RWPE2 (cell line): ENCODE measurements around the gene POLR3G.

Experiments used
- ATAC-seq: fragments of 200-7000 bp; cut with Tn5 transposase; 3 replicates; pipeline ENCODE4 v1.9.1; 2021; ENCODE audit warnings: low read depth
- DNase-seq: peaks from one replicate; pipeline ENCODE4 v3.0.0-alpha.2; 2020; ENCODE audit warnings: low spot score
- H3K27ac ChIP-seq: fragments of 450-650 bp; 2 replicates; pipeline ENCODE4 v1.5.1; 2017; ENCODE audit warnings: mild to moderate bottlenecking; ENCODE audit not compliant: poor library complexity, severe bottlenecking
- H3K27me3 ChIP-seq: fragments of 250-450 bp; sonication (Bioruptor Pico); 2 replicates; pipeline ENCODE4 v1.5.1; 2021; ENCODE audit warnings: mild to moderate bottlenecking, moderate library complexity; ENCODE audit not compliant: insufficient read depth, poor library complexity, severe bottlenecking
- H3K36me3 ChIP-seq: fragments of 250-450 bp; sonication (Bioruptor Pico); 2 replicates; pipeline ENCODE4 v1.5.1; 2020; ENCODE audit warnings: low read depth, mild to moderate bottlenecking, moderate library complexity
- H3K4me1 ChIP-seq: fragments of 250-450 bp; sonication (Bioruptor Pico); 2 replicates; pipeline ENCODE4 v1.5.1; 2021; ENCODE audit warnings: mild to moderate bottlenecking, moderate library complexity; ENCODE audit not compliant: insufficient read depth, poor library complexity, severe bottlenecking
- H3K4me3 ChIP-seq: fragments of 250-450 bp; sonication (Bioruptor Pico); 2 replicates; pipeline ENCODE4 v1.5.1; 2021; ENCODE audit warnings: mild to moderate bottlenecking, moderate library complexity; ENCODE audit not compliant: severe bottlenecking
- H3K9me3 ChIP-seq: fragments of 250-450 bp; sonication (Bioruptor Pico); 2 replicates; pipeline ENCODE4 v1.5.1; 2021; ENCODE audit warnings: mild to moderate bottlenecking, moderate library complexity; ENCODE audit not compliant: severe bottlenecking
- TF ChIP-seq, protein P1 (sequence below): fragments of 450-650 bp; IDR thresholded peaks from one replicate; pipeline ENCODE4 v1.5.1; 2017; ENCODE audit warnings: mild to moderate bottlenecking, moderate library complexity; ENCODE audit not compliant: poor library complexity, severe bottlenecking

Gene POLR3G

DNA sequence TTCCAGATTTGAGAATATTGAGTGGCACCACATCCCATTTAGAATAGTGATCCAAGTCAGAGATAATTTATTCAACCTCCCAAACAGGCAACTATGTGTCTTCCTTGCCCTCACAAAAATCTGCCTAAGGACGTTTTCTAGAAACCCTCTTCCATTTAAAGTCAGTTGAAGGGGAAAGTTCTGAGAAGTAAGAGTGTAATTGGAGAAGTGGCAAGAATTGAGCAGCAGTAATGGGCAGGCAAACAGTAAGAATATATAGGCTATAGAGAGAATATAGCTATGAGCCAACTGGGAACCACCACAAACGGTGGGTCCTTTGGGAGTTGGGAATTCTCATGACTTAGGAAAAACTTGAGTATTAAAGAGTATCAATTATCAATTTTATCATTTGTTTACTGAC lies 34.0 kb upstream of the POLR3G start:
- Histone ChIP-seq H3K4me3 (no peak overlapping the region), H3K9me3 (no peaks in the 10 kb centered on the region), H3K4me1 (peaks cover 10% of the 10 kb centered on the region), H3K27me3 (no peaks in the 10 kb centered on the region), H3K27ac (no peak overlapping the region), H3K36me3 (no peaks in the 10 kb centered on the region)
- no peak for DNase-seq
- ATAC-seq: no peak
- TF ChIP-seq, protein P1, sequence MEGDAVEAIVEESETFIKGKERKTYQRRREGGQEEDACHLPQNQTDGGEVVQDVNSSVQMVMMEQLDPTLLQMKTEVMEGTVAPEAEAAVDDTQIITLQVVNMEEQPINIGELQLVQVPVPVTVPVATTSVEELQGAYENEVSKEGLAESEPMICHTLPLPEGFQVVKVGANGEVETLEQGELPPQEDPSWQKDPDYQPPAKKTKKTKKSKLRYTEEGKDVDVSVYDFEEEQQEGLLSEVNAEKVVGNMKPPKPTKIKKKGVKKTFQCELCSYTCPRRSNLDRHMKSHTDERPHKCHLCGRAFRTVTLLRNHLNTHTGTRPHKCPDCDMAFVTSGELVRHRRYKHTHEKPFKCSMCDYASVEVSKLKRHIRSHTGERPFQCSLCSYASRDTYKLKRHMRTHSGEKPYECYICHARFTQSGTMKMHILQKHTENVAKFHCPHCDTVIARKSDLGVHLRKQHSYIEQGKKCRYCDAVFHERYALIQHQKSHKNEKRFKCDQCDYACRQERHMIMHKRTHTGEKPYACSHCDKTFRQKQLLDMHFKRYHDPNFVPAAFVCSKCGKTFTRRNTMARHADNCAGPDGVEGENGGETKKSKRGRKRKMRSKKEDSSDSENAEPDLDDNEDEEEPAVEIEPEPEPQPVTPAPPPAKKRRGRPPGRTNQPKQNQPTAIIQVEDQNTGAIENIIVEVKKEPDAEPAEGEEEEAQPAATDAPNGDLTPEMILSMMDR: no peak

GRCh38 chr5:90446961-90447360 lies 27.7 kb upstream of the POLR3G start:
- 0 out of 3 replicates have a peak, but pooled peaks have one; percentile 14 for ATAC-seq
- no peak for DNase-seq
- TF ChIP-seq, protein P1: no peak
- H3K36me3 ChIP-seq: no peaks in the 10 kb centered on the region
- H3K4me1 ChIP-seq: no peaks in the 10 kb centered on the region
- H3K9me3 ChIP-seq: no peaks in the 10 kb centered on the region
- H3K27ac ChIP-seq: no peak overlapping the region
- H3K27me3 ChIP-seq: no peaks in the 10 kb centered on the region
- no peak overlapping the region for H3K4me3 ChIP-seq

DNA sequence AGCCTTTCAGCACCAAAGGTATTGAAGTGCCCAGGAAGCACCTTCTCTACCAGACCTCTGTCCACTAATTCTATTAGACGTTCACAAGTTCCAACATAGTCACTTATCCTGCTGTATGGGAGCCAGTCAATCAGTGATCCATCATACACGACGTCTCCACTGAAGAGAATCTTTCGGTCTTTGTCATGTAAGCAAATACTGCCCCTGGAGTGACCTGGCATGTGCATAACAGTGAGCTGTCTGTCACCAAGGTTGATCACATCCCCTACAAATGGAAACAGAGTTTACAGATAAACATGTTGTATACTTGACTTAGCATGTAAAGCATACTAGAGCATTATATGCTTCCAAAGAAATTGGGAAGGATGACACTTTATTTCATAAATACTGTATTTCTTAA lies 13.4 kb upstream of the POLR3G start:
- DNase-seq: no peak

GRCh38 chr5:90472783-90473395 lies 1.8 kb upstream of the POLR3G start:
- H3K27me3 ChIP-seq: no peaks in the 10 kb centered on the region
- H3K4me3 ChIP-seq: peak overlapping the region; percentile 73
- H3K4me1 ChIP-seq: peaks cover 8% of the 10 kb centered on the region
- ATAC-seq (0 out of 3 replicates have a peak, but pooled peaks have one; percentile 1), DNase-seq (no peak)
- TF ChIP-seq, protein P1: no peak
- no peak overlapping the region for H3K27ac ChIP-seq
- H3K36me3 ChIP-seq: 0 out of 2 replicates have a peak, but pooled peaks cover 2% of the 10 kb centered on the region
- H3K9me3 ChIP-seq: no peaks in the 10 kb centered on the region

More for the DNA sequence above, 13.4 kb upstream of the POLR3G start:
- no peak overlapping the region for H3K4me3 ChIP-seq
- H3K36me3 ChIP-seq: peaks cover 16% of the 10 kb centered on the region
- peaks cover 7% of the 10 kb centered on the region for H3K4me1 ChIP-seq
- TF ChIP-seq, protein P1: no peak
- no peaks in the 10 kb centered on the region for H3K27me3 ChIP-seq
- no peak overlapping the region for H3K27ac ChIP-seq
- no peak for ATAC-seq
- H3K9me3 ChIP-seq: no peaks in the 10 kb centered on the region
